Parathyroid adenoma (tissue), 2 donors: ENCODE data around the gene RFTN1.

Experiments used
- H2AFZ ChIP-seq: fragments of 300-600 bp; sonication (generic); one replicate; pipeline ENCODE4 v1.7.0; 2017; ENCODE audit warnings: antibody characterized with exemption, mild to moderate bottlenecking
- H3K27ac ChIP-seq: fragments of 300-600 bp; sonication (generic); one replicate; pipeline ENCODE4 v1.7.0; 2017
- H3K27me3 ChIP-seq: fragments of 300-600 bp; sonication (generic); one replicate; pipeline ENCODE4 v1.7.0; 2017; ENCODE audit warnings: low read length; ENCODE audit not compliant: control insufficient read depth, insufficient read depth
- H3K36me3 ChIP-seq: fragments of 300-600 bp; sonication (generic); one replicate; pipeline ENCODE4 v1.7.0; 2017; ENCODE audit warnings: low read length; ENCODE audit not compliant: control insufficient read depth, insufficient read depth
- H3K4me1 ChIP-seq: fragments of 300-600 bp; sonication (generic); one replicate; pipeline ENCODE4 v1.7.0; 2017; ENCODE audit warnings: control low read depth
- H3K4me2 ChIP-seq: fragments of 300-600 bp; sonication (generic); one replicate; pipeline ENCODE4 v1.7.0; 2017; ENCODE audit warnings: low read length
- H3K4me3 ChIP-seq: fragments of 300-600 bp; sonication (generic); one replicate; pipeline ENCODE4 v1.7.0; 2017; ENCODE audit warnings: low read depth, low read length
- H3K79me2 ChIP-seq: fragments of 300-600 bp; sonication (generic); one replicate; pipeline ENCODE4 v1.7.0; 2017; ENCODE audit warnings: control low read depth
- H3K9ac ChIP-seq: fragments of 300-600 bp; sonication (generic); one replicate; pipeline ENCODE4 v1.7.0; 2017; ENCODE audit warnings: mild to moderate bottlenecking
- H3K9me3 ChIP-seq: fragments of 300-600 bp; sonication (generic); one replicate; pipeline ENCODE4 v1.7.0; 2017; ENCODE audit warnings: low read length; ENCODE audit not compliant: control insufficient read depth
- CTCF ChIP-seq: fragments of 300-600 bp; sonication (generic); IDR thresholded peaks from one replicate; pipeline ENCODE4 v1.7.0; 2017; ENCODE audit warnings: antibody characterized with exemption, mild to moderate bottlenecking
- donor health status: primary hyperparathyroidism.

The RFTN1 gene

GRCh38 chr3:16447135-16447534 is 66.4 kb downstream of the RFTN1 start:
- H3K36me3 ChIP-seq = no peaks in the 10 kb centered on the region
- no peaks in the 10 kb centered on the region for H3K9me3 ChIP-seq
- no peak overlapping the region for H3K27ac ChIP-seq
- no peak overlapping the region for H3K4me2 ChIP-seq
- no peak overlapping the region for H3K9ac ChIP-seq
- no peaks in the 10 kb centered on the region for H3K4me1 ChIP-seq
- no peaks in the 10 kb centered on the region for H3K79me2 ChIP-seq
- no peak overlapping the region for H3K4me3 ChIP-seq
- no peaks in the 10 kb centered on the region for H3K27me3 ChIP-seq
- no peak overlapping the region for H2AFZ ChIP-seq
- TF ChIP-seq CTCF = no peak

DNA sequence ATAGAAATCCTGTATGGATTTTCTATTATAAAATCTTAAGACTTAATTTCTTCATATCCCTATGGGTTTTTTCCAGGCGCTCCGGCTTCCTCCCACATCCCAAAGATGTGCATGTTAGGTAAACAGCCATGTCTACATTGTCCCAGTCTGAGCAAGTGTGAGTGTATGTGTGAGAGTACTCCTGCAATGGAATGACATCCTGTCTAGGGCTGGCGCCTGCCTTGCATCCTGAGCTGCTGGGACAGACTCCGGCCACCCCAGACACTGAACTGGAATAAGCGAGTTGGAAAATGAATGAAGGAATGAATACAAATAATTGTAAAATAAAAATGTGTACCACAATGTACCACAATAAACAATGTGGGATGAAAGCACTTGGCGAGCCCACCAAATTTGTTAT is 69.2 kb downstream of the RFTN1 start:
- no peaks in the 10 kb centered on the region for H3K27me3 ChIP-seq
- no peak overlapping the region for H3K4me3 ChIP-seq
- no peak overlapping the region for H3K9ac ChIP-seq
- H3K27ac ChIP-seq = no peak overlapping the region
- H3K9me3 ChIP-seq = no peaks in the 10 kb centered on the region
- H3K36me3 ChIP-seq = no peaks in the 10 kb centered on the region
- no peak for TF ChIP-seq CTCF
- no peaks in the 10 kb centered on the region for H3K79me2 ChIP-seq
- no peak overlapping the region for H2AFZ ChIP-seq
- H3K4me2 ChIP-seq = no peak overlapping the region
- no peaks in the 10 kb centered on the region for H3K4me1 ChIP-seq

DNA sequence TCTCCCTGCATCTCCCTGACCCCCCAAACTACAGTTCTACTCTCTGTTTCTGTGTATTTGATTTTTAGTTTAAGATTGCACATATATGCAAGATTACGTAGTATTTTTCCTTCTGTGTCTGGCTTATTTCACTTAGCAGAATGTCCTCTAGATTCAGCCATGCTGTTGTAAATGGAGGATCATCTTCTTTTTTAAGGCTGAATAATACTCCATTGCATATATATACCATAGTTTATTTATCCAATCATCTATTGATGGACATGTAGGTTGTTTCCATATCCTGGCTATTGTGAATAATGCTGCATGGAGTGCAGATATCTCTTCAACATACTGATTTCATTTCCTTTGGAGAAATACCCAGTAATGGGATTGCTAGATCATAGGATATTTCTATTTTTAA is 70.8 kb downstream of the RFTN1 start:
- no peaks in the 10 kb centered on the region for H3K36me3 ChIP-seq
- no peak for TF ChIP-seq CTCF
- no peak overlapping the region for H3K9ac ChIP-seq

DNA sequence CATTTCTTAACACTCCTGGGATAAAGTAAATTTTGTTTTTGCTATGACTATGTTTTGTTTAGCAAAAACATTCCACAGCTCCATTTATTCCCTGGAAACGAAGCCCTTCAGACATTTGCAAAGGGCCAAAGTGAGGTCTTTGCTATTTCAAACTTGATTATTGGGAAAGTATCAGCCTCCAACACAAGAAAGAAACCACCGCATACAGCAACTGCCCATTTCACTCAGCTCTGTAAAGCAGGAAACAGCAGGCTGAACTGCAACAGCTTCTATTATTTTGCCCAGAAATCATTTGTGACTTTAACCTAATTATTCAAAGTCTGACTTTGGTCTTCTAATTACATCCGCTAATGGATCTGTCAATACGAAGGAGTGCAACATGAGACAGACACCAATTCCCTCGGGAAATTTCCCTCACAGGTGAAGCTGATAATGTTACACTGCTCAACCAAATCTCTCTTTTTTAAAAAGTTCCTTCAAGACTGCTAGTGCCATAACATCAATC is 72.1 kb downstream of the RFTN1 start:
- Histone ChIP-seq H3K36me3 (no peaks in the 10 kb centered on the region), H3K4me3 (no peak overlapping the region), H2AFZ (no peak overlapping the region), H3K79me2 (no peaks in the 10 kb centered on the region), H3K4me1 (no peaks in the 10 kb centered on the region), H3K4me2 (no peak overlapping the region), H3K27me3 (no peaks in the 10 kb centered on the region), H3K9ac (no peak overlapping the region), H3K9me3 (no peaks in the 10 kb centered on the region), H3K27ac (no peak overlapping the region)
- TF ChIP-seq CTCF = no peak

More for the DNA sequence above, 70.8 kb downstream of the RFTN1 start:
- H3K9me3 ChIP-seq = no peaks in the 10 kb centered on the region
- H3K27me3 ChIP-seq = no peaks in the 10 kb centered on the region
- no peak overlapping the region for H2AFZ ChIP-seq
- no peak overlapping the region for H3K4me3 ChIP-seq
- no peak overlapping the region for H3K4me2 ChIP-seq
- no peak overlapping the region for H3K27ac ChIP-seq
- no peaks in the 10 kb centered on the region for H3K4me1 ChIP-seq
- no peaks in the 10 kb centered on the region for H3K79me2 ChIP-seq
